A673 (cell line): ENCODE measurements around the gene SPECC1L. TPM values are rescaled to one million over a fixed set of nuclear protein-coding genes. Genes with fewer than 3 reads are reported as not detected.
"Not testable (repeated sequence)": the region's sequence is repeated elsewhere in the genome, so short reads cannot be mapped to it uniquely, and the experiment has no call there.

Experiments
- BruUV-seq: library from RNA; stranded (reverse); fragments of 400-500 nt; replicated peaks from 2 replicates; lab custom pipeline; 2021; lab: Mats Ljungman, UMichigan
- CTCF ChIA-PET: fragments of 300-600 bp; sonication (Branson Sonifier 250); formaldehyde crosslinking; loops from one replicate; lab custom pipeline; 2022; ENCODE audit warnings: antibody characterized with exemption; lab: Charles Lee
- POLR2A ChIA-PET: fragments of 300-600 bp; sonication (Branson Sonifier 250); formaldehyde crosslinking; loops from one replicate; lab custom pipeline; 2022; ENCODE audit warnings: antibody characterized with exemption; ENCODE audit not compliant: low non-redundant PET; lab: Charles Lee
- DNase-seq: peaks from one replicate; pipeline ENCODE4 v3.0.0-alpha.2; 2015; ENCODE audit warnings: low spot score
- H3K27ac ChIP-seq: fragments of 200-600 bp; sonication (generic); 2 replicates; pipeline ENCODE4 v1.5.1; 2016; ENCODE audit warnings: mixed run types, low read depth, mild to moderate bottlenecking, mixed read lengths, antibody characterized with exemption, low read length; ENCODE audit not compliant: poor library complexity, severe bottlenecking
- H3K27me3 ChIP-seq: fragments of 200-600 bp; sonication (generic); replicated peaks from 2 replicates; pipeline ENCODE4 v1.6.1; 2017; ENCODE audit warnings: mixed run types, low read depth, mild to moderate bottlenecking, mixed read lengths, antibody characterized with exemption, low read length; ENCODE audit not compliant: insufficient read depth, poor library complexity
- H3K36me3 ChIP-seq: fragments of 200-600 bp; sonication (generic); 2 replicates; pipeline ENCODE4 v1.6.1; 2016; ENCODE audit warnings: mixed run types, mild to moderate bottlenecking, mixed read lengths, antibody characterized with exemption, low read length; ENCODE audit not compliant: insufficient read depth, poor library complexity, severe bottlenecking
- H3K4me1 ChIP-seq: fragments of 200-600 bp; sonication (generic); 2 replicates; pipeline ENCODE4 v1.6.1; 2017; ENCODE audit warnings: mixed run types, mild to moderate bottlenecking, mixed read lengths, antibody characterized with exemption, low read length; ENCODE audit not compliant: insufficient read depth, poor library complexity, severe bottlenecking
- H3K4me3 ChIP-seq: fragments of 200-600 bp; sonication (generic); 2 replicates; pipeline ENCODE4 v1.5.1; 2016; ENCODE audit warnings: low read depth, mixed run types, mild to moderate bottlenecking, mixed read lengths, low read length; ENCODE audit not compliant: poor library complexity, severe bottlenecking
- H3K9me3 ChIP-seq: fragments of 200-600 bp; sonication (generic); 2 replicates; pipeline ENCODE4 v1.6.1; 2016; ENCODE audit warnings: mixed run types, low read depth, mild to moderate bottlenecking, mixed read lengths, antibody characterized with exemption, low read length; ENCODE audit not compliant: poor library complexity, severe bottlenecking
- CTCF ChIP-seq: fragments of 300-800, 200-600 bp; sonication (generic); conservative IDR thresholded peaks from 2 replicates; pipeline ENCODE4 v1.5.1; 2017; ENCODE audit warnings: low read depth, mild to moderate bottlenecking, antibody characterized with exemption, low read length, moderate library complexity, mixed read lengths
- EZH2 ChIP-seq: fragments of 200-600 bp; sonication (generic); IDR thresholded peaks from 2 replicates; pipeline ENCODE4 v1.6.1; 2017; ENCODE audit warnings: borderline replicate concordance, low read depth, mild to moderate bottlenecking, mixed read lengths, antibody characterized with exemption, low read length; ENCODE audit not compliant: poor library complexity, severe bottlenecking
- intact Hi-C: fragments of 100-400 bp; cut with micrococcal nuclease; formaldehyde crosslinking; loops from one replicate; pipeline ENCODE4 v1.10.0; 2022; ENCODE audit not compliant: unreplicated experiment
- total RNA-seq: library from RNA; stranded (reverse); gene quantifications from 2 replicates; pipeline ENCODE4 v1.2.3, GENCODE V29; 2021

The SPECC1L gene
- total RNA-seq, 1 experiment from 2014 or later: 56.7 TPM

DNA sequence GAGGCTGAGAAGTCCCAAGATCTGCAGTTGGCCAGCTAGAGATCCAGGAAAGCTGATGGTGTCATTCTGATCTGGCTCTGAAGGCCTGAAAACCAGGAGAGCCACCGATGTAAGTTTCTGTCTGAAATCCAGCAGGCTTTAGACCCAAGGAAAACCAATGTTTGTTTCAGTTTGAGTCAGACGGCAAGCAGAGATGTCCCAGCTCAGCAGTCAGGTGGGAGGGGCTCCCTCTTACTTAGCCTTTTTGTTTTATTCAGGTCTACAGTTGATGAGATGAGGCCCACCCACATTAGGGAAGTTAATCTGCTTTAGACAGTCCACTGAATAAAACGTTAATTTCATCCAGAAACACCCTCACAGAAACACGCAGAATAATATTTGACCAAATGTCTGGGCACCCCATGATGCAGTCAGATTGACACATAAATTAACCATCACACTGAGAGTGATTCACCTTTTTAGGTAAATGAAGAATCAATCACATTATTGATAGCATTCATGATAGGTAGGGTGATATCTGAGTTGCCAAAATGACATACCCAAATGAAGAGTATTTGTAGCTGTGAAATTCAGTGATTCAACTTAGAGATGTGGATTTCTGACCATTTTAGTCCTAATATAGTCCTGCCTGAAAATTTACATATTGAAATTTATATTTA, 28.0 kb downstream of the SPECC1L start:
- BruUV-seq, intact Hi-C loops, H3K36me3 ChIP-seq, H3K27me3 ChIP-seq, DNase-seq, CTCF ChIA-PET, H3K4me3 ChIP-seq, H3K4me1 ChIP-seq, H3K9me3 ChIP-seq, H3K27ac ChIP-seq, POLR2A ChIA-PET: not testable (repeated sequence)

- intact Hi-C loops: not testable (repeated sequence)
Observed at GRCh38 chr22:24300522-24300921, 29.9 kb downstream of the SPECC1L start.

DNA sequence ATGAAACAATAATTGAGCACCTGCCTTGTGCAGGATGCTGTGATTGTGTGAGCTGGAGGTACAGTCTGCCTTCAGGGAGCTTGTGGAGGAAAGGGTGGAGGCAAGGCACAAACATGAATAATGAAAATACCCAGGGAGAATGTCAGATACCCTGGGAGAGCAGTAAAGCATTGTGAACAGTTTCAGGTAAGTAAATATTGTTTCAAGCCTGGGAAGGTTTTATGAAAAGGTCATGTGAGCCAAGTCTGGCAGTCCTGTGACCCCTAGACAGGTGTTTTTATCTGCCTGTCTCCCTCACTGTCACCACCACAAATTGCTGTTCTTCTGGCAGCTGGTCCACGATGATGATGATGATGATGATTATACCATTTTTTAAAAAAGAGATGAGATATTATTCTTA, 32.0 kb downstream of the SPECC1L start:
- Histone ChIP-seq H3K9me3 (no peaks in the 10 kb centered on the region), H3K36me3 (peaks cover 37% of the 10 kb centered on the region), H3K4me3 (no peak overlapping the region), H3K27me3 (no peaks in the 10 kb centered on the region), H3K4me1 (peaks cover 4% of the 10 kb centered on the region), H3K27ac (no peak overlapping the region)
- ChIA-PET CTCF (no interaction called here), POLR2A (no interaction called here)
- TF ChIP-seq EZH2 (no peak), CTCF (no peak)
- intact Hi-C loops: no loop called here
- no TSS peak for BruUV-seq
- DNase-seq: no peak

More at GRCh38 chr22:24300522-24300921, 29.9 kb downstream of the SPECC1L start:
- H3K4me3 ChIP-seq, H3K27ac ChIP-seq, BruUV-seq, DNase-seq, H3K9me3 ChIP-seq, H3K4me1 ChIP-seq, POLR2A ChIA-PET, H3K27me3 ChIP-seq, CTCF ChIA-PET: not testable (repeated sequence)
- peaks cover 23% of the 10 kb centered on the region for H3K36me3 ChIP-seq

DNA sequence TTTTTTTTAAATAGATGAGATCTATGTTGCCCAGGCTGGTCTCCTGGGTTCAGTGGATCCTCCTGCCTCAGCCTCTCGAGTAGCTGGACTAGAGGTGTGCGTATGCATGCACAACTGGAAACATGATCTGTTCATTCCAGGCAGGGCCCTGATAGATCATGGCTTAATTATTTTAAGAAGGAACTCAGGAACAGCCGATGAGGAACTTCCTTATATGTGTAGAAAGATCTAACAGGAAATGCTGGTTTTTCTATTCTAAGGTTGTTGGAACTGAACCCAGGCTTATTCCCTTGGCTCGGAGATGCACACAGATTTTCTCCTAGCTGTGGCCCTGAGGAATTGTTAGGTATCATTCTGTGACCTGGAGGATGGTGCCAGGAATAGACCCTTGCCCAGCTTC, 32.4 kb downstream of the SPECC1L start:
- peaks cover 4% of the 10 kb centered on the region for H3K4me1 ChIP-seq
- H3K9me3 ChIP-seq: no peaks in the 10 kb centered on the region
- intact Hi-C loops: no loop called here
- no peak overlapping the region for H3K4me3 ChIP-seq
- BruUV-seq: no TSS peak
- no peak overlapping the region for H3K27ac ChIP-seq
- H3K27me3 ChIP-seq: no peaks in the 10 kb centered on the region
- no peak for DNase-seq
- peaks cover 37% of the 10 kb centered on the region for H3K36me3 ChIP-seq
- CTCF ChIA-PET: no interaction called here
- POLR2A ChIA-PET: interaction anchor here (0.6 kb wide), 1 partner anchor 1122 kb away, joined by 7 read pairs; no protein-coding TSS in a partner anchor
- TF ChIP-seq CTCF (no peak), EZH2 (no peak)
